COR-L47 (cell line): ENCODE measurements around the gene C1orf115.
"Not testable (repeated sequence)": the region's sequence is repeated elsewhere in the genome, so short reads cannot be mapped to it uniquely, and the experiment has no call there.

Experiments
- DNase-seq: peaks from one replicate; lab custom pipeline; 2025; lab: John Stamatoyannopoulos, UW

The C1orf115 gene

GRCh38 chr1:220726634-220727033, 36.5 kb downstream of the C1orf115 start:
- DNase-seq: no peak

GRCh38 chr1:220727519-220727918, 37.4 kb downstream of the C1orf115 start:
- no peak for DNase-seq

- no peak for DNase-seq
Observed at GRCh38 chr1:220730486-220730885, 40.3 kb downstream of the C1orf115 start.

- no peak for DNase-seq
Observed at GRCh38 chr1:220732137-220732536, 42.0 kb downstream of the C1orf115 start.

GRCh38 chr1:220732621-220733020, 42.5 kb downstream of the C1orf115 start:
- DNase-seq: no peak

GRCh38 chr1:220733086-220733601, 43.0 kb downstream of the C1orf115 start:
- DNase-seq: peak; percentile 44

- no peak for DNase-seq
Observed at GRCh38 chr1:220734571-220735326, 44.6 kb downstream of the C1orf115 start.

GRCh38 chr1:220736283-220736682, 46.1 kb downstream of the C1orf115 start:
- not testable (repeated sequence) for DNase-seq

GRCh38 chr1:220741349-220741748, 51.2 kb downstream of the C1orf115 start:
- no peak for DNase-seq

GRCh38 chr1:220741825-220742224, 51.7 kb downstream of the C1orf115 start:
- DNase-seq: no peak

GRCh38 chr1:220742520-220742919, 52.4 kb downstream of the C1orf115 start:
- no peak for DNase-seq

- DNase-seq: no peak
Observed at GRCh38 chr1:220746851-220747250, 56.7 kb downstream of the C1orf115 start.

- no peak for DNase-seq
Observed at GRCh38 chr1:220747437-220748088, 57.4 kb downstream of the C1orf115 start.

GRCh38 chr1:220748089-220748934, 58.1 kb downstream of the C1orf115 start, which contains the start of gene MTARC2:
Gene MTARC2 (plus strand): TSS chr1:220748322. CDS start chr1:220748532, 210 bp downstream.
- peak; percentile 31 for DNase-seq
